WTC11 (cell line): ENCODE measurements around the gene HACD3. TPM values are rescaled to one million over a fixed set of nuclear protein-coding genes. Genes with fewer than 3 reads are reported as not detected.

Source experiments
- ARID4B ChIP-seq: sonication (generic); formaldehyde crosslinking; IDR thresholded peaks from 2 replicates; pipeline ENCODE4 v1.8.0; 2023; ENCODE audit warnings: missing genetic modification reagents, mild to moderate bottlenecking, borderline replicate concordance
- E2F1 ChIP-seq: sonication (generic); formaldehyde crosslinking; IDR thresholded peaks from 2 replicates; pipeline ENCODE4 v1.8.0; 2022; ENCODE audit warnings: mild to moderate bottlenecking, missing genetic modification reagents
- ELF4 ChIP-seq: sonication (generic); formaldehyde crosslinking; IDR thresholded peaks from 2 replicates; pipeline ENCODE4 v1.8.1; 2022; ENCODE audit warnings: low read depth, mild to moderate bottlenecking, moderate library complexity, missing genetic modification reagents
- ESRRA ChIP-seq: sonication (generic); formaldehyde crosslinking; IDR thresholded peaks from 2 replicates; pipeline ENCODE4 v1.8.1; 2022; ENCODE audit warnings: mild to moderate bottlenecking, missing genetic modification reagents, borderline replicate concordance
- FOXP4 ChIP-seq: sonication (generic); formaldehyde crosslinking; IDR thresholded peaks from 2 replicates; pipeline ENCODE4 v1.8.0; 2022; ENCODE audit warnings: mild to moderate bottlenecking, missing genetic modification reagents
- GABPB1 ChIP-seq: sonication (generic); formaldehyde crosslinking; IDR thresholded peaks from 2 replicates; pipeline ENCODE4 v1.8.1; 2023; ENCODE audit warnings: mild to moderate bottlenecking, missing genetic modification reagents
- HMGXB4 ChIP-seq: sonication (generic); formaldehyde crosslinking; IDR thresholded peaks from 2 replicates; pipeline ENCODE4 v1.8.1; 2023; ENCODE audit warnings: mild to moderate bottlenecking, moderate library complexity, missing genetic modification reagents
- IRF1 ChIP-seq: sonication (generic); formaldehyde crosslinking; IDR thresholded peaks from 2 replicates; pipeline ENCODE4 v1.8.0; 2023; ENCODE audit warnings: missing genetic modification reagents
- MLX ChIP-seq: sonication (generic); formaldehyde crosslinking; IDR thresholded peaks from 2 replicates; pipeline ENCODE4 v1.8.1; 2023; ENCODE audit warnings: mild to moderate bottlenecking, missing genetic modification reagents, moderate library complexity
- MYBL2 ChIP-seq: sonication (generic); formaldehyde crosslinking; IDR thresholded peaks from 2 replicates; pipeline ENCODE4 v1.8.1; 2023; ENCODE audit warnings: mild to moderate bottlenecking, moderate library complexity, missing genetic modification reagents
- NFATC4 ChIP-seq: fragments of 250-450 bp; sonication (Bioruptor Pico); IDR thresholded peaks from 2 replicates; pipeline ENCODE4 v1.9.0; 2021; ENCODE audit warnings: mild to moderate bottlenecking
- PRDM15 ChIP-seq: sonication (generic); formaldehyde crosslinking; IDR thresholded peaks from 2 replicates; pipeline ENCODE4 v1.8.0; 2022; ENCODE audit warnings: missing genetic modification reagents
- PRRX2 ChIP-seq: fragments of 250-450 bp; sonication (Bioruptor Pico); IDR thresholded peaks from 2 replicates; pipeline ENCODE4 v1.8.0; 2021; ENCODE audit warnings: mild to moderate bottlenecking
- SMAD4 ChIP-seq: sonication (generic); formaldehyde crosslinking; IDR thresholded peaks from 2 replicates; pipeline ENCODE4 v1.8.0; 2022; ENCODE audit warnings: mild to moderate bottlenecking, missing genetic modification reagents
- TEAD1 ChIP-seq: sonication (generic); formaldehyde crosslinking; IDR thresholded peaks from 2 replicates; pipeline ENCODE4 v1.8.0; 2022; ENCODE audit warnings: mild to moderate bottlenecking, missing genetic modification reagents
- TP53 ChIP-seq: sonication (generic); formaldehyde crosslinking; IDR thresholded peaks from 2 replicates; pipeline ENCODE4 v1.8.1; 2023; ENCODE audit warnings: mild to moderate bottlenecking, missing genetic modification reagents
- USF1 ChIP-seq: sonication (generic); formaldehyde crosslinking; IDR thresholded peaks from 2 replicates; pipeline ENCODE4 v1.8.0; 2022; ENCODE audit warnings: mild to moderate bottlenecking, missing genetic modification reagents
- ZNF232 ChIP-seq: sonication (generic); formaldehyde crosslinking; IDR thresholded peaks from 2 replicates; pipeline ENCODE4 v1.8.0; 2022; ENCODE audit warnings: mild to moderate bottlenecking, missing genetic modification reagents
- ZNF671 ChIP-seq: fragments of 250-450 bp; sonication (Bioruptor Pico); IDR thresholded peaks from 2 replicates; pipeline ENCODE4 v1.8.0; 2021; ENCODE audit warnings: mild to moderate bottlenecking
- ZSCAN18 ChIP-seq: fragments of 250-450 bp; sonication (Bioruptor Pico); IDR thresholded peaks from 2 replicates; pipeline ENCODE4 v2.1.2; 2022; ENCODE audit warnings: mild to moderate bottlenecking, moderate library complexity
- total RNA-seq: library from RNA; stranded (reverse); gene quantifications from 3 replicates; pipeline ENCODE4 v1.2.3, GENCODE V29; 2021

The HACD3 gene
- total RNA-seq, 1 experiment from 2014 or later: 95.9 TPM

GRCh38 chr15:65516997-65517865, 13.0 kb upstream of the HACD3 start, which contains the start of gene DPP8 (continued):
- TF ChIP-seq IRF1 (CRISPR knock-in tag): peak; percentile 67
- TF ChIP-seq ZNF232: 0 out of 2 replicates have a peak, but pooled peaks have one; percentile 14
- no peak; the same call in 1 of the 2 replicates for TF ChIP-seq USF1 (CRISPR knock-in tag)
- peak; percentile 99 for TF ChIP-seq HMGXB4
- TF ChIP-seq ELF4 (CRISPR knock-in tag): no peak
- peak; percentile 93 for TF ChIP-seq GABPB1 (CRISPR knock-in tag)
- TF ChIP-seq ZSCAN18: no peak
- TF ChIP-seq ARID4B (CRISPR knock-in tag): peak; percentile 95
- 0 out of 2 replicates have a peak, but pooled peaks have one; percentile 32 for TF ChIP-seq NFATC4
- peak; percentile 81; the same call in 1 of the 2 replicates for TF ChIP-seq TP53 (CRISPR knock-in tag)
- TF ChIP-seq PRRX2 (CRISPR knock-in tag): no peak
- no peak for TF ChIP-seq ZNF671 (CRISPR knock-in tag)
- TF ChIP-seq TEAD1 (CRISPR knock-in tag): peak; percentile 64; the same call in 1 of the 2 replicates
- TF ChIP-seq MYBL2 (CRISPR knock-in tag): peak; percentile 73; the same call in 1 of the 2 replicates
- TF ChIP-seq PRDM15 (CRISPR knock-in tag): peak; percentile 53; the same call in 1 of the 2 replicates
- no peak for TF ChIP-seq MLX
- TF ChIP-seq ESRRA (CRISPR knock-in tag): peak; percentile 64; the same call in 1 of the 2 replicates
- no peak for TF ChIP-seq E2F1 (CRISPR knock-in tag)
- TF ChIP-seq FOXP4 (CRISPR knock-in tag): peak; percentile 97
- peak; percentile 41; the same call in 1 of the 2 replicates for TF ChIP-seq SMAD4
